HG03565 (cell line): ENCODE measurements around the gene MAPT.

Experiments used
- ATAC-seq: cut with Tn5 transposase; IDR thresholded peaks from one replicate; pipeline ENCODE4 v1.9.1; 2021; ENCODE audit warnings: mild to moderate bottlenecking, moderate library complexity; ENCODE audit not compliant: unreplicated experiment

MAPT gene

DNA sequence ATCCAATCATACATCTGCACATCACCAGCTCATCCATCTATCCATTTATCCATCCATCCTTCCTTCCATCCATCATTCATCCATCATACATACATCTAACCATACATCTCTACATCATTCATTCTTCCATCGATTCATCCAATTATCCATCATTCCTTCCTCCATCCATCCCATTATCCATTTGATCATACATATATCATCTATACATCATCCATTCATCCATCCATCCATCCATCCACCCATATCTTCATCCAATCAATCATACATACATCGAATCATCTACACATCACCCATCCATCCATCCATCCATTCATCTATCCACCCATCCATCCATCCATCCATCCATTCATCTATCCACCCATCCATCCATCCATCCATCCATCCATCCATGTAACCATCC lies 75.4 kb downstream of the MAPT start:
- no peak for ATAC-seq

DNA sequence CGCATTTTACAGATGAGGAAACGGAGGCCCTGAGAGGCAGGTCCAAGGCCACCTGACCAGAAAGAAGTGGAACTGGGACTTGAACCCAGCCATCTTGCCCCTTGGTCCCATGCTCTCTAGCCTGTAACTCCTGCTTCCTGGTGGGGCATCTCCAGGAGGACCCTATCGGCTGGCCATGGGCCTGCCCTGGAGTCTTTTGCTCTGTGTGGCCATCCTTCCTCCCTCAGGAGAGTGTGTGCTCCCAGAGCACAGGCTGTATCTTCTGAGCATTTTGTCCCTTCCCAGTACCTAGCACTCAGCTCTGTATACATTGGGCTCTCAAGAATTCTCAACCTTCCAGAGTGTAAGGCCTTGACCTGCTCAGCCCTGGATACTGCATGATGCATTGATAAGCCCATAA lies 76.3 kb downstream of the MAPT start:
- ATAC-seq = no peak

DNA sequence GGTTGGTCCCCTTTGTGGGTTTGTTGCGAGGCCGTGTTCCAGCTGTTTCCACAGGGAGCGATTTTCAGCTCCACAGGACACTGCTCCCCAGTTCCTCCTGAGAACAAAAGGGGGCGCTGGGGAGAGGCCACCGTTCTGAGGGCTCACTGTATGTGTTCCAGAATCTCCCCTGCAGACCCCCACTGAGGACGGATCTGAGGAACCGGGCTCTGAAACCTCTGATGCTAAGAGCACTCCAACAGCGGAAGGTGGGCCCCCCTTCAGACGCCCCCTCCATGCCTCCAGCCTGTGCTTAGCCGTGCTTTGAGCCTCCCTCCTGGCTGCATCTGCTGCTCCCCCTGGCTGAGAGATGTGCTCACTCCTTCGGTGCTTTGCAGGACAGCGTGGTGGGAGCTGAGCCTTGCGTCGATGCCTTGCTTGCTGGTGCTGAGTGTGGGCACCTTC lies 77.4 kb downstream of the MAPT start:
- no peak for ATAC-seq

DNA sequence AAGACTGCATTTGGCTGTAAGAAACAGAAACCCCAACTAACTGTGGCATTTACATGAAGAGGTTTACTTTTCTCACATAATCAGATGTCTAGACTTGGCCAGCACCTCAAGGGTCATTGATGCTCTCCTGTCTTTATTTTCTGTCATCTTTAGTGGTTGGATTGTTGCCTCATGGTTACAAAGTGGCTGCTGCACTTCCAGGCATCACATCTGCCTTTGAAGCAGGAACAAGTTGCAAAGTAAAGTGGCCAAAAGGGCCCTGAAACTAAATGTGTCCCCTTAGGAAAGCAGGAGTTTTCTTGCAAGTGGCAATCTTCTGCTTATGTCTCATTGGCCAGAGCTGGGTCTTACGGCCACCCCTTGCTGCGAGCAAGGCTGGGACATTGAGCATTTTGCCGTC lies 78.2 kb downstream of the MAPT start:
- no peak for ATAC-seq

- no peak for ATAC-seq
These were observed 78.9 kb downstream of the MAPT start for GRCh38 chr17:45973099-45973780.

DNA sequence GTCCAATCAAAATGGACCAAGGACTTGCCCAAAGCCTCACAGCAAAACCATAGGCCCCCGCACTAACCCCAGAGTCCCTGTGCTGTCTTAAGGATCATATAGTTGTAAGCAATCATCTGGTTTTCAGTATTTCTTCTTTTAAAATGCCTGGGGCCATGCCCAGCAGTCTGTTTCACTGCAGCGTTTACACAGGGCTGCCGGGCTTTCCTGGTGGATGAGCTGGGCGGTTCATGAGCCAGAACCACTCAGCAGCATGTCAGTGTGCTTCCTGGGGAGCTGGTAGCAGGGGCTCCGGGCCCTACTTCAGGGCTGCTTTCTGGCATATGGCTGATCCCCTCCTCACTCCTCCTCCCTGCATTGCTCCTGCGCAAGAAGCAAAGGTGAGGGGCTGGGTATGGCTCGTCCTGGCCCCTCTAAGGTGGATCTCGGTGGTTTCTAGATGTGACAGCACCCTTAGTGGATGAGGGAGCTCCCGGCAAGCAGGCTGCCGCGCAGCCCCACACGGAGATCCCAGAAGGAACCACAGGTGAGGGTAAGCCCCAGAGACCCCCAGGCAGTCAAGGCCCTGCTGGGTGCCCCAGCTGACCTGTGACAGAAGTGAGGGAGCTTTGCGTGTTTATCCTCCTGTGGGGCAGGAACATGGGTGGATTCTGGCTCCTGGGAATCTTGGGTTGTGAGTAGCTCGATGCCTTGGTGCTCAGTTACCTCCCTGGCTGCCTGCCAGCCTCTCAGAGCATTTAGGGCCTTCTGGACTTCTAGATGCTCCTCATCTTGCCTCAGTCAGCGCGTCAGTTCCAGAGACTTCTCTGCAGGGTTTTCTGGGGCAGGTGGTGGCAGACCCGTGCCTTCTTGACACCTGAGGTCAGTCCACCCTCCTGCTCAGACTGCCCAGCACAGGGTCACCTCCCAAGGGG lies 79.8 kb downstream of the MAPT start:
- no peak for ATAC-seq

GRCh38 chr17:45974916-45975630 lies 80.7 kb downstream of the MAPT start:
- no peak for ATAC-seq

DNA sequence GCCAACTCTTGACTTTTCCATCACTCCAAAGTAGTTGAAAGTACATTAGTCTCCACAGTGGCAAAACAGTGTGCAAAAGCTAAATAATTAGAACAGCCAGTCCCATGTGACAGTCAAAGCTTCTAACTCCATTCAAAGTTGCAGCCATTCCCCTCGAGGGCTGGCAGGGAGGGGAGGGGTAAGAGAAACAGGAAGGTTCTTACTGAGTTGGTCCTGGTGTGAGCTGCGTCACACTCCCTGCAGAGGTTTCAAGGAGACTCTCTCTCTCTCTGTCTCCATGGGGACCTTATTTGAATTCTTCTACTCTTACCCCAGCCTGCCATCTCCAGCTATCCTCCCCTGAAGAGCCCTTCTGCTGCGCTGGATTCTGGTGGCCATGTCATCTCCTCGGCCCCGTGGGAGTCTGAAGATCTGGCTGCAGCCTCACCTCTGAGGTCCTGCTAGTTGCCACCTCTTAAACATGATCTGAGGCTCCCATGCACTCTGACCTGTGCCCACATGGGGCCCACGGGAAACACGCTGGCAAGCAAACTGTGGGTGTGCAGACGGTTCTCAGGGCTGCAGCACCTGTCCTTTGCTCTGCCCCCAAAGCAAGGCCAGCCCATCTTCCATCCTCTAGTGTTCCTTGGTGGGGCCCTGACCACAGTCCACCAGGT lies 81.4 kb downstream of the MAPT start:
- ATAC-seq = no peak

GRCh38 chr17:45976391-45976754 lies 82.0 kb downstream of the MAPT start:
- ATAC-seq = no peak

DNA sequence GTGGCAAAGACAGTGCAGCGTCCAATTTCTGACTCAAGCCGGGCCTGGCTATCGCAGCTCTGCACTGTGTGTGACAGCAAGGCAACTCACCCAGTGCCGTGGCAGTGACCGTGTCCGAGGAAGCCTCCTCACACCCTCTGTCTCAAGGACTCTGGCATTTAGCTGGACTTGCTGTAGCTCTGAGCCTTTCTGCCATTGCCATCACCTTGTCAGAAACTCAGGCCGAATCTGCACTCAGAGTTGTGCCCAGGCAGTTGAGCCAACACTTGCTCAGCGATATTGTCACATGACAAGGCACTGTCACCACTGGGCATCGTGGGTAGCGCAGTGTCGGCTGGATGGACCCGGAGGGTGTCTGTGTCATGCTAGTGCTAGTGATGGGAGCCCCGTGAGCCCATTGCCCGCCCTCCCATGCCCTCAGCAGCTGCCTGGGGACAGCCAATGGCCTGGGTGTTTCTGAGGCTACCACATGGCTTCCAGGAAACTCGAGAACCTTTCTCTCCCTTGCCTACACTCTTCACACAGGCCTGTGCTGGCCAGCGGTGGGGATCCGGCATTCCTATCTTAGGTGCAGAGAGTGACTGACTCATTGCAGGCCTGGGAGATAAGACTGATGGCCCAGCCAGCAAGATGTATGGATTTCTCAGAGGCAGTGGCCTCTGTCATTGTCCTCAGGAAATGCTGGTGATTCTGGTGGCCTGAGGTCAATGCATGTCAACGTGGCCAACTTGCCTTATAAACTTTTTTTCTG lies 82.6 kb downstream of the MAPT start:
- no peak for ATAC-seq

- ATAC-seq = no peak
These were observed 83.1 kb downstream of the MAPT start for GRCh38 chr17:45977506-45977824.

DNA sequence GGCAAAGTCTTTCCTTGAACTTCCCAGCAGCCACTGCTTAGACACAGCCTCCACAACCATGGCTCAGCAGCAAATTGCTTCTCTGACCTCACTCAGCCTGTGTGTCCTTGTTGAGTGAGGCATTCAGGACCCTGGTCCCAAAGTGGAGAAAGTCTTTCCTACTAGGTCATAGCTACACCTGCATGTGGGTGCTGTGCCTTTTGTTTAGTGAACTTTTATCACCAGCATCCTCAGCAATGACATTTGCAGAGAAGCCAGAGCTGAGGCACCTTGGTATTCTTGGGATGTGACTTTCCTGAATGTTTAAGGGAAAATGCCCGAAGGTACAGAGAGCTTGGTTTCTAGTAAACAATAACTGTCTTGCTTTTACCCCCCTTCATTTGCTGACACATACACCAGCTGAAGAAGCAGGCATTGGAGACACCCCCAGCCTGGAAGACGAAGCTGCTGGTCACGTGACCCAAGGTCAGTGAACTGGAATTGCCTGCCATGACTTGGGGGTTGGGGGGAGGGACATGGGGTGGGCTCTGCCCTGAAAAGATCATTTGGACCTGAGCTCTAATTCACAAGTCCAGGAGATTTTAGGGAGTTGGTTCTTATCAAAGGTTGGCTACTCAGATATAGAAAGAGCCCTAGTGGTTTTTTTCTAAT lies 83.7 kb downstream of the MAPT start:
- no peak for ATAC-seq

- ATAC-seq = no peak
These were observed 84.8 kb downstream of the MAPT start for GRCh38 chr17:45979137-45979536.

- ATAC-seq = no peak
These were observed 86.5 kb downstream of the MAPT start for GRCh38 chr17:45980855-45981254.

DNA sequence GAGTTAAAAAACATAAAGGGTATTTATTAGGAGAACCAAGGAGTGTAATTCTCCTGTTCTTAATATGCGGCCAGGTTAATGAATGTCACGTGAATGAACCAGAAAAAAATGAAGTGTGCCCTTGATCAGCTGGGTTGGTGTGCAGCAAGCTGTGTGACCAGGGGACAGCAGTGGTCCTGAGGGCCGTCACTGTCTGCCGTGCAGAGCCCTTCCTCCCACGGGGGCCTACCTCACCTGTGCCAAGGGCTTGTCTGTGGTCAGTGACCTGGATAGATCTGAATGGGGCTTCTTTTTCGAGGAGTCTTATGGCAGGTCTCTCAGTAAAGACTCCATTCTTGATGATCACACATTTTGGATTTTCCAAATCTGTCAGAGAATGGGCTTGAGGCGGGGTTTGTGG lies 87.0 kb downstream of the MAPT start:
- ATAC-seq = no peak

- ATAC-seq = no peak
These were observed 88.6 kb downstream of the MAPT start for GRCh38 chr17:45982791-45983613.

DNA sequence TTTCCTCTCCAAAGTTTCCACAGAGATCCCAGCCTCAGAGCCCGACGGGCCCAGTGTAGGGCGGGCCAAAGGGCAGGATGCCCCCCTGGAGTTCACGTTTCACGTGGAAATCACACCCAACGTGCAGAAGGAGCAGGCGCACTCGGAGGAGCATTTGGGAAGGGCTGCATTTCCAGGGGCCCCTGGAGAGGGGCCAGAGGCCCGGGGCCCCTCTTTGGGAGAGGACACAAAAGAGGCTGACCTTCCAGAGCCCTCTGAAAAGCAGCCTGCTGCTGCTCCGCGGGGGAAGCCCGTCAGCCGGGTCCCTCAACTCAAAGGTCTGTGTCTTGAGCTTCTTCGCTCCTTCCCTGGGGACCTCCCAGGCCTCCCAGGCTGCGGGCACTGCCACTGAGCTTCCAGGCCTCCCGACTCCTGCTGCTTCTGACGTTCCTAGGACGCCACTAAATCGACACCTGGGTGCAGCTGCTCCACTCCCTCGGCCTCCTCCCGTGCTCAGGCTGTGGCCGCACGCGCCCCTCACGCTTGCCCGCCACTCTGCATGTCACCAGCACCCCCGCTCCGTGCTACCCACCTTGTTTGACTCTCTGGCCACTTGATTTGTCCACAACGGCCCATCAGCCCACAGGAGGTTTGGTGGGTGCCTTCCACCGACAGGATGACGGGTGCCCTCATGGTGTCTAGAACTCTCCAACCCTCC lies 89.4 kb downstream of the MAPT start:
- no peak for ATAC-seq

DNA sequence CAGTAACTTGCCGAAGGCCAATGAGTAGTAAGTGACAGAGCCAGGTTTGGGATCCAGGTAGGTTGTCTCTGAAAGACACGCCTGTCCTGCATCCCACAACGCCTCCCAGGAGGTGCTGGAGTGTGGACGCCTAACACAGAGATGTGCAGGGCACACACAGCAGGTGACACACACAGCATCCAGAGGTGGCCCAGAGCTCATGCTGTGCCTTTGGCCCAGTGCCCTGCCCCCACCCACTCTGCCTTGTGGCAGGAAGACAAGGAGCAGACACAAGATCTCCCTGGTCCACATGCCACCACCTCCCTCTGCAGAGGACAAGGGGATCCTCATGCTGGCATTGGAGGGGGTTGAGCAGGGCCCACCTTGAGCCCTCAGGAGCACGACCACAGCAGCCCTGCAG lies 90.0 kb downstream of the MAPT start:
- no peak for ATAC-seq

DNA sequence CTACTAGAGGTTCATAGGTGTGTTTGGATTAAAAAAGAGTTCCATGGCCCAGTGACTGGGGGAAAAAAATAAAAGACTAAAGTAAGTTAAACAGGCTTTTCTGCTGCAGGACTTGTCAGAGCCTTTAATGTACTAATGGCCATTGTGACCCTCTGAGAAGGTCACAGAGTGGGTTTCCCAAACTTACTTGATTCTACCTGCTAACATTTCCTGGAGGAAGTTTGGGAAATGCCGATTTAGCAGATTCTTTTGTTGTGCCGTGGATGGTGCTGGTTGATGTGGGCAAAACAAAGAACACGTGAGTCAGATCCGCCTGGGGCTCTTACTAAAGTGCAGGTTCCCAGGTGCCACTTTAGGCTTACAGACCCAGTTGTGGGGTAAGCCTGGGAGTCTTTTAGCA lies 91.1 kb downstream of the MAPT start:
- ATAC-seq = no peak
